HFFc6 (cell line): Measurements from ENCODE around the gene FAH. TPM values are rescaled to one million over a fixed set of nuclear protein-coding genes. Genes with fewer than 3 reads are reported as not detected.

Source experiments
- DNase-seq: peaks from one replicate; pipeline ENCODE4 v3.0.0-alpha.2; 2018
- H3K27ac Mint-ChIP-seq: 2 replicates; pipeline ENCODE4 v1.8.0; 2020; ENCODE audit warnings: mild to moderate bottlenecking, mixed read lengths
- H3K27me3 Mint-ChIP-seq: 2 replicates; pipeline ENCODE4 v1.8.0; 2021; ENCODE audit warnings: mild to moderate bottlenecking, moderate library complexity, mixed read lengths; ENCODE audit not compliant: insufficient read depth
- H3K36me3 Mint-ChIP-seq: 2 replicates; pipeline ENCODE4 v1.8.0; 2021; ENCODE audit warnings: low read depth, mixed read lengths
- H3K4me1 Mint-ChIP-seq: 2 replicates; pipeline ENCODE4 v1.8.0; 2020; ENCODE audit warnings: low read depth, mixed read lengths
- H3K4me3 Mint-ChIP-seq: 2 replicates; pipeline ENCODE4 v1.8.0; 2020; ENCODE audit warnings: mild to moderate bottlenecking, moderate library complexity, mixed read lengths
- H3K9me3 Mint-ChIP-seq: 2 replicates; pipeline ENCODE4 v1.8.0; 2020; ENCODE audit warnings: mild to moderate bottlenecking, mixed read lengths
- CTCF ChIP-seq: fragments of 200-600 bp; sonication (generic); IDR thresholded peaks from 2 replicates; pipeline ENCODE4 v1.5.0; 2021; ENCODE audit warnings: antibody characterized with exemption, mild to moderate bottlenecking
- total RNA-seq, 6 experiments: library from RNA; stranded (reverse); fragmentation: NEBNext Ultra II Directional; extraction: Animal tissue kit (Norgen Biotek cat#: 25700); gene quantifications; 2 replicates in 1 of 6; 3 replicates in 5 of 6; pipeline ENCODE4 v1.2.3, GENCODE V29; 2021

Gene FAH
- total RNA-seq, 6 experiments from 2014 or later = 51.1 to 75.4 (median 61.1) TPM

DNA sequence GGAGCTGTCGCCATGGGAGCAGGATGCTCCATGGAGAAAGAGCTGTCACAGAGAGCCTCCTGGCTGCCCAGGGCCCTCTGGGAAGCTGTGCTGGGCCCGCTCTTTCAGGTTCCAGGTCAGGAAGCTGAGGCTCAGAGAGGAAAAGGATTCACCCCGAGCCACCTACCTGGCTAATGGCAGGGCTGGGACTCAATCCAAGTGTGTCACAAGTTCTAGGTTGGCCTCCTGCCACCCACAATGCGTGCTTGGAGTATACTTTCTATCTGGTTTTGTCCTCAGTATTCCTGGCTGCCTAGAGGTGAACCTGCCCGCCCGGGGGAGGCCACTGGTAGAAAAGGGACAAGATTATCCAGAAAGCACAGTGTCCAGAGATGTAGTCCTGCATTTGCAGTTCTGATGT is 23.6 kb downstream of the FAH start:
- DNase-seq = no peak
- Mint-ChIP-seq H3K27me3 (no peaks in the 10 kb centered on the region; the same call in 1 of the 2 replicates), H3K36me3 (peaks cover 44% of the 10 kb centered on the region), H3K27ac (no peak overlapping the region), H3K4me1 (peaks cover 74% of the 10 kb centered on the region), H3K4me3 (no peak overlapping the region), H3K9me3 (peaks cover 25% of the 10 kb centered on the region)
- no peak for TF ChIP-seq CTCF

GRCh38 chr15:80177156-80177555 is 24.4 kb downstream of the FAH start:
- DNase-seq = no peak
- H3K4me1 Mint-ChIP-seq = peaks cover 79% of the 10 kb centered on the region
- no peaks in the 10 kb centered on the region; the same call in 1 of the 2 replicates for H3K27me3 Mint-ChIP-seq
- no peak for TF ChIP-seq CTCF
- H3K36me3 Mint-ChIP-seq = peaks cover 50% of the 10 kb centered on the region
- H3K4me3 Mint-ChIP-seq = no peak overlapping the region
- peaks cover 25% of the 10 kb centered on the region for H3K9me3 Mint-ChIP-seq
- H3K27ac Mint-ChIP-seq = no peak overlapping the region

GRCh38 chr15:80179025-80179759 is 26.4 kb downstream of the FAH start:
- H3K9me3 Mint-ChIP-seq = peaks cover 25% of the 10 kb centered on the region
- peak overlapping the region; percentile 84 for H3K27ac Mint-ChIP-seq
- H3K4me3 Mint-ChIP-seq = peak overlapping the region; percentile 62
- no peaks in the 10 kb centered on the region; the same call in 1 of the 2 replicates for H3K27me3 Mint-ChIP-seq
- H3K36me3 Mint-ChIP-seq = peaks cover 63% of the 10 kb centered on the region
- no peak for TF ChIP-seq CTCF
- peak; percentile 91 for DNase-seq
- peaks cover 77% of the 10 kb centered on the region for H3K4me1 Mint-ChIP-seq

DNA sequence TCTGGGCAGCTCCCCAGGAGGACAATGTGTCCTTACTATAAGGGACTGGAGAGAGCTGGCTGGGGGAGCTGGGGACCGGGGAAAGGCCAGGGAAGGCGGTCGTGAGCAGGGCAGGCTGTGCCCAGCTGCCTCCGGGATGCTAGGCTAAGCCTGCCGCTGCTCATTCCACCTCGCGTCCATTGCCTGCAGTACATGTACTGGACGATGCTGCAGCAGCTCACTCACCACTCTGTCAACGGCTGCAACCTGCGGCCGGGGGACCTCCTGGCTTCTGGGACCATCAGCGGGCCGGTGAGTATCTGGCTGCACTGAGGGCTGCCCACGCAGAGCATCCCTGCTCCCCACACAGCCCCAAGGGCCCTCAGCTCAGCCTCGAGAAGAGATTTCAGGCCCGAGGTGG is 27.1 kb downstream of the FAH start:
- no peak for DNase-seq
- Mint-ChIP-seq H3K27ac (peak overlapping the region; percentile 84), H3K36me3 (peaks cover 70% of the 10 kb centered on the region), H3K4me1 (peaks cover 70% of the 10 kb centered on the region), H3K27me3 (no peaks in the 10 kb centered on the region; the same call in 1 of the 2 replicates), H3K9me3 (peaks cover 25% of the 10 kb centered on the region), H3K4me3 (no peak overlapping the region; the same call in 1 of the 2 replicates)
- TF ChIP-seq CTCF = no peak

DNA sequence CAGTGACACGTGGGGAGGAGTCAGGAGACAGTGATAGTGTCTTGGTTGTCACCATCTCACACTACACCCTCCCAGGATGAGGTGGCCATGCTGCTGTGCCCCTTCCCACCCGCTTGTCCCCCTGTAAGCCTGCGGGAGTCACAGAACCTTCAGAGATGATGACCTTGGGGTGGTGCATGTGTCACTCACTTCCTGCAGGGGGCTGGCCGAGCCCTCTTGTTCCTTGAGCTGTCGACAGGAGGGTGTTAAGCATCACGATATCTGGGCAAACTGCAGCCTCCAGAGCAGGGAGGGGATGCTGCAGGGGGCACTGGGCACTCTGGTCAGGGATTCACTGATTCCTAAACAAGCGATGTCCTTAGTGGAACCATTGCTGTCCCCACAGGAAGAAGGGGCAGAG is 27.7 kb downstream of the FAH start:
- no peaks in the 10 kb centered on the region; the same call in 1 of the 2 replicates for H3K27me3 Mint-ChIP-seq
- H3K4me3 Mint-ChIP-seq = no peak overlapping the region
- H3K9me3 Mint-ChIP-seq = peaks cover 25% of the 10 kb centered on the region
- peaks cover 69% of the 10 kb centered on the region for H3K4me1 Mint-ChIP-seq
- peak; percentile 34; the same call in 1 of the 2 replicates for TF ChIP-seq CTCF
- H3K27ac Mint-ChIP-seq = no peak overlapping the region; the same call in 1 of the 2 replicates
- H3K36me3 Mint-ChIP-seq = peaks cover 75% of the 10 kb centered on the region
- DNase-seq = no peak
